ENCODE results near the gene FEZ2.

The FEZ2 gene

DNA sequence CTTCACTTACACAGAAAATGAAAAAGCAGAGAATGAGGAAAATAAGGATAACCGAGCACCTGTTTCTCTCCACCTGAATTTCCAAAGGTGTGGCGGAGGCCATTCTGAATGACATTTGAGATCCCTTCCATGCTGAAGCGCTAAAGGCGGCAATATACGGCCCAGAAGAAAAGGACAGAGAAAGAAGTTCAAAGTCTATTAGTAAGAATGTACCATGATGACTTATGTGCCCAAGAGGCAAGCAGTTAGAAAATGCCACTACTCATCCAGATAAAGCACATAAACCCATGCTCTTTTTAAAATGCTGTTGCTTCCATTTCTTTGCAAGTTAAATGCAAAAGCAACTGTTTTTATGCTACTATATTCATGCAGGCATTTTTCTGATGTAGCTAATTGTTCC, 37.2 kb downstream of the FEZ2 start:
- FAIRE-seq: no peak

DNA sequence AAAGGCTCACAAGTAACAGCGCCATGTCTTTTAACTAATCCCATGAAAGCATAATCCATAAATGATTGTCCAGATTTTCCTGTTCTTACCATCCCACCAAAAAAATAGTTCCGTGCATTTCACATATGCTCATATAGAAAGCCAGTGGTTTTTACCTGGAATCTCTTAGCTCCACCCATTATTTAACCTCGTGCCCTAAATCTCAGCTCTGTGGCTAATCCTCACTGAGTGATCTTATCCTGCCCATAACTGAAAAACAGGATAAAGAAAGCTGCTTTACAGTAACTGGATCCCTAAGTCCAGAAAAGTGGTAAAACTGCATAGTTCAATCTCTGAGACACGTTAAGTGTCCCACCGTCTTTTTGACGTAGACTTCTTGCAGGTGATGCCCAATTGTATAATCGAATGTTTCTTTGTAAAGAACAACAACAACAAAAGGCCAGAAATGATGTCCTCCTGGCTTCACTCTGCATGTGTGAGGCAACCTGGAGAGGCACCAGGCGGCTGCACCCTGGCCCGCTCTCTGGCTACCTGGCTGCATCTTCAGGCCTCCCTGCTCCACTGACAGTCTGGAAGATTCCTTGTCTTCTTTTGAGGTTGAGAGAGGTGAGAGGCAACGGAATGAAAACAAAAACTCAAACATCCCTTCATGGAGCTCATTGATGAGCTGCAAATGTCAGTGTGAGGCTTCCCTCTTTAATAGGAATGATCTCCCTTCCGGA, 38.6 kb downstream of the FEZ2 start:
- FAIRE-seq: no peak

DNA sequence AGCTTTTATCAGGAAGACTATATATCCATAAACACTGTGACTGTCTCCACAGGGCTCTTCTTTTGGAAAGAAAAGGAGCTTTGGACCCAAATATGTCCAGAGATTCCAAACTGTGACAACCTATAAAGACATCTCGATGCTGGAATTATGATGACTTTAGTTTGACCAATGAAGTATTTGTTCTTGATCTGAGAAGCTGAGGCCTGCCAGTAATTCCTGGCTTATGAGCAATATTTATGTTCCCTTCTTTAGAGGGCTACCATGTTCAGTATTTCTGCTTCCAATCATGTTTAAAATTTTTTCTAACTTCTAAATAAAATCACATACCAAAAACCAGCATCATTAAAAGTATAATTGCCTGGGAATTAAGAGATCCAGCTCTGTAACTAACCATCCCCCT, 41.1 kb downstream of the FEZ2 start:
- FAIRE-seq: no peak

DNA sequence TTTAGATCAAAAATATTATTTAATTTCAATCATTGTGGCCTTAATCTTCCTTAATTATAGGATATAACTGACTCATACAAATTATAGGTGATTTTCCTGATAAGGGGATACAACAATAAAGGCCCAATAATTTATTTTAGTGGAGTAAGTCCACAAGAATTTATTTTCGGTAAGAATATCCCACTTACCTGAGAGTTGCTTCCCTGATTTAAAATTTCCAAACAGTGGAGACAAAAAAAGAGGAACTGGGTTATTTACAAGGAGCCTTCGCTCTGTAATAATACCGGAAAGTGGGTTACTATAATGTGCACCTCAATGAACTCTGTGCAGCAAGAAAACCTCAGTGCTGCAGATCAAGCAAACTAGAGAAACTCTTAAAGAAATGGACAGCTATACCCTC, 42.2 kb downstream of the FEZ2 start:
- no peak for FAIRE-seq

DNA sequence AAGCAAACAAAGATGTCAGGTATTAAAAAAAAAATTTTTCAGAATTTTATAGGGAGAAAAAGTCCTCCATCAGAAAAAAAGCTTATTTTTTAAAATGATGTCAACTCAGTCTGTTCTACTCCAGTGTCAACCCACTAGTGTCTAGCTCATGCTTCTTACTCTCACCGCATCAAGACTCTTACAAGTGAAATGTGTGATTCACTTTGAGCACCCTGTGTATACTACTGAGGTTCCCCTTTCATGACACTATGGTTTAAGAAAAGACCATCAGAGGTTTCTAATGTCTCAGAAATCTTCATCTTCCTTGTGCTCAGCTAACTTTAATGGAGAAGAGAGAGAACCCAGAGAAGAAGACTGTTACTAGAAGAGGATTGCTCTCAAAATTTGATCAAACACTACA, 43.4 kb downstream of the FEZ2 start:
- no peak for FAIRE-seq

DNA sequence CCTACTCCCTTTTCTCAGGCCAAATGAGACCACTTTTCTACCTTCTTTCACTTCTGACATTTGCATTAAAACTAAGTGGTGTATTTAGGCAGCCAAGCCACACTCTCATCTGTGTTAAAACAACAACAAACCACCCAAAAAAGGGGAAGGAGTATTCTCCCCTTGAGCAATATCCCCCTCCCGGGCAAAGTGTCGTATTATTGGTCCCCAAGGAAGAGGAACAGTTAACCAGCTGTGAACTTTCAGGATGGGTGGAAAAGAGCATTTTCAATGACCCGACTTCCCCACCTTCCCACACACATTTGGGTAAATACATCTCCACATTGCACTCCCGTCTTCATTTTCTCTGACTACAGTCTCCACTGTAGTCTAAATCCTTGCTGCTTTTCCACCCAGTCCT, 44.3 kb downstream of the FEZ2 start:
- FAIRE-seq: no peak

DNA sequence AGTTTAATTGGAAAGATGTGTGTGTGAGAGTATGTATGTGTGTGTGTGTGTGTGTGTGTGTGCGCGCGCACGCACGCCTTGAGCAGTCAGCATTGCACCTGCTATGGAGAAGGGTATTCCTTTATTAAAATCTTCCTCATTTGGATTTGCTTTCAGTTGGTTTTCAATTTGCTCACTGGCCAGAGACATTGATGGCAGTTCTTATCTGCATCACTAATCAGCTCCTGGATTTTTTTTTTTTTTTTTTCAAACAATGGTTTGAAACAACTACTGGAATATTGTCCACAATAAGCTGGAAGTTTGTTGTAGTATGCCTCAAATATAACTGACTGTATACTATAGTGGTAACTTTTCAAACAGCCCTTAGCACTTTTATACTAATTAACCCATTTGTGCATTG, 48.0 kb downstream of the FEZ2 start:
- FAIRE-seq: no peak

DNA sequence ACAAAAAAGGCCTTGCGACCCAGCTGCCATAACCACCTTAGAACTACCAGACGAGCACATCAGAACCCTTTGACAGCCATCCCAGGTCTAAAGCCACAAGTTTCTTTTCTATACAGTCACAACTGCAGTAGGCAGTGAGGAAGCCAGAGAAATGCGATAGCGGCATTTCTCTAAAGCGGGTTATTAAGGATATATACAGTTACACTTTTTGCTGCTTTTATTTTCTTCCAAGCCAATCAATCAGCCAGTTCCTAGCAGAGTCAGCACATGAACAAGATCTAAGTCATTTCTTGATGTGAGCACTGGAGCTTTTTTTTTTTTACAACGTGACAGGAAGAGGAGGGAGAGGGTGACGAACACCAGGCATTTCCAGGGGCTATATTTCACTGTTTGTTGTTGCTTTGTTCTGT, 48.8 kb downstream of the FEZ2 start:
- FAIRE-seq: no peak

DNA sequence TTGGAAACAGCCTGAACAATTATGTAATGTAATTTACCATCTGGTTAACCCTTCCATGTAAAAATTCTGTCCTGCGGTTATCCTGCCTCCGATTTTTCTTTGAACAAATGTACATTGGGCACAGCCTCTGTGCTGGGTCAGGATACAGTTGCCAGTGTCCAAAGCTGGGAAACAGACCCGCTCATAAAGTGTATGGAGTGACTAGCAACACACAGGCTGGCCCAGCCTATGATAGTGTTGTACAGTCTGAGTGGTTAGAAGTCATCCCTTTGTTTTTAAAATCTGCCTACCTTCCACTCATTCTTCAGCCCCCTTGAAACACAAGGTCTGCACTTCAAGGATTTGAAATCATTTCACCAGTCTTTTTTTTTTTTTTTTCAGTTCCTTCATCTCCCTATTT, 50.1 kb downstream of the FEZ2 start:
- FAIRE-seq: no peak

DNA sequence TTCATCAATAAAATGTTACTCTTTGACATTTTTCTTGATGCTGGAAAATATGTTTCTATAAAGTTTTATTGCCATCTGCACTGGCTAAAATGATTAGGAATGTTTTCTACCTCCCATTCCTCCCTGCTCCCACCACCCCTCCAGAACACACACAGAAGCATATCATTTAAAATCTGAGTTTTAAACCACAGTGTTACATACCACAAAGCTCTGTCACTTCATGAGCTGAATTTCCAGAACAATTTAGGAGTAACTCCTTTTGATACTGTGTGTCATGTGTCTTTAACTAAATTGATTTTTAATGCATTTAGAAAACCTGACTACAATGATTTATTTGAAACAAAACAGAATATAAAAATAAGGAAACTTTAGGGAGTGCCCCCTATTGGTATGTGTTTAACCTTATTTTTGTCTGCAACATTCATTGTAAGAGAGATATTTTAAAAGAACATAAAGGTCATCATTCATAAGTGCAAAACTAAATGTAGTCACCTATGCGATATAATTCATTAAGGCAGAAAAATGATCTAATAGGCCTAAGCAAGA, 52.0 kb downstream of the FEZ2 start:
- FAIRE-seq: no peak

DNA sequence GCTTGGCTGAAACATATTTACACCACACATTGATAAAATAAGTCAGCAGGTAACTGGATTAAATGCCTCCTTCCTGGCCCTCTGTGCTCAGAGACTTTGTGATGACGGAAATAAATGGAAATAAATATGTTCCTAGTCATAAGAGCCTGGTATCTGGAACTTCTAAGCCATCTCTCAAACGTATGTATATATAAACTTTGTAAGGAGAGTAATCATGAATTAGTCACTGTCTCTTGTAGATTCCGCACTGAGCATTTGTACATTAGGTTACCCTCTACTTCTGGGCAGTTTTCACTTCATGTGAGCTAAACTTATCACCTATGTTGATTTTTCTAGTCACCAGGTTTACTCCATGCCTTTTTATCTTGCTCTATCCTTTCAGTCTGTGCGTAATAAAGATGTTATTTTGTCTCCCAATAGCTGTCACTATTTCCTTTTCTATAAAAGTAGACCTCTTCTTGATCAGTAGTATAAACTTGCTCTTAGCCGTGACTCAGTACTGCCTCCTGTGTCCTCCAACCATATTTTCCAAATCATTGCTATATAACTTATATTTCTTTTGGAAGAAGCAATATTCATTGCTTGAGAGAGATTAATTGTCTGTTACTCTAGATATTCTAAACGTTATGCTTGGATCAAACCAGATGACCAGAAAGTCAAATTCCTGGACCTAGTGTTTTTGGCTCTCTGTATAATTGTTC, 53.2 kb downstream of the FEZ2 start:
- no peak for FAIRE-seq

DNA sequence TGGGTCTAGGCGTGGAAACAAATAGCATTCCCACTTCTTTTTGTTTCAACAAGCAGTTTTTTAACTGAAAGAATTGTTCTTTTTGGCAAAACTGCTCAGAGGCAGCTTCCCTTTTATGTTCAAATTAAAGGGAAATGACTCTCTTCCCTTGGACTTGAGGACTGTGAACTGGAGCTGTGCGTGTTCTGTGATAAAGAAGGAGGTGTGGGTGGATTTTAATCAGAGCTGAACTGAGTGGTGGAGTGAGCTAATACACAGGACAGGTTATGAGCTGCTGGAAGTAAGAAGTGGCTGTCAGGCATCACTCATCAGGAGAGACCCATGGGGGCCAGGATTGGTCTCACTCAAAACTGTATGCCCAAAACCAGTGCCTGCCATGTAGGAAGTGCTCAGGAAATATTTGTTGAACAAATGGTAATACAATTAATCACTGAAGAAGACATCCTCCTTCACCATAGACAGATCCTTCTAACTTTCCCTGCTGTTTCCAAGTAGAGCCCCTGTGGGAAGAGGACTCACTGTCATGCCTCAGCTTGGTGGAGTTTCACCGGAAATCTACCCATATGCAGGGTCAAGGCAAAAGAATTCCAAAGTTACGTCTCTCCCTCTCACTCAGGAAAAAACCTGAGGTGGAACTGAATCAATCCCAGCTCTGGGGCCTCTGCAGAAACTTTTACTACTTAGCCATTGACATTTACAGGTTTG, 55.9 kb downstream of the FEZ2 start:
- no peak for FAIRE-seq

DNA sequence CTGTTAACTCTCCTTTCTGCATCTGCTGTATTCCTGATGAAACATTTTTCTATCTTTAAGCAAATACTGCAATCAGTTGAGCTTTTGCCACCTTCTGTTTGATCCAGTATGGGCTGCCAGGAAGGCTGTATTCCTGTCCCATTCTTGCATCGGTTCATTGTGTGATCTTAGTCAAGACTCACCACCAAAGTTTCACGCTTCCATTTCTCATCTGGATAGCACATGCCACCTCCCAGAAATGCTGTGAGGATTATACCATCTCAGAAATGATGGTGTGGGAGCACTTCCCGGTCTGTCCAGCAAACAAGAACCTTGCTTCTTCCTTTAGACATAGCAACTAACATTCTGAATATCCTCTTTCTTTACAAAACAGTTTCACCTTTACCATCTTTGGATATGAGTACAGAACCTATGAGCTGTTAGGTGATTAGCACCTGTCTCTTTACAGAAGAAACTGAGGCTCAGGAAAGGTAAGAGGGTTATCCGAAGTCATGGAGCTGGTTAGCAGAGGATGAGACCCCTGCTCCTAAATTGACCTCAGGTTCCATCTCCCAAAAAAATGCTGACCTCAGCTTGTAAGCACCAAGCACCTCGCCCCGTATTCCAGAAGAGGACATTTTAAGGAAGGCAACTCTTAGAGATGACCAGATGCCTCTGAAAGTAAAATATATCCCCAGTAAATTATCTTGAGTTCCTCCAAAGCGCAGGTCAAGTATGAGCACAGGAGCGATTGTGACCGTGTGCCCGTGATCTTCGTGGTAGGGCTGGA, 56.8 kb downstream of the FEZ2 start:
- FAIRE-seq: no peak

DNA sequence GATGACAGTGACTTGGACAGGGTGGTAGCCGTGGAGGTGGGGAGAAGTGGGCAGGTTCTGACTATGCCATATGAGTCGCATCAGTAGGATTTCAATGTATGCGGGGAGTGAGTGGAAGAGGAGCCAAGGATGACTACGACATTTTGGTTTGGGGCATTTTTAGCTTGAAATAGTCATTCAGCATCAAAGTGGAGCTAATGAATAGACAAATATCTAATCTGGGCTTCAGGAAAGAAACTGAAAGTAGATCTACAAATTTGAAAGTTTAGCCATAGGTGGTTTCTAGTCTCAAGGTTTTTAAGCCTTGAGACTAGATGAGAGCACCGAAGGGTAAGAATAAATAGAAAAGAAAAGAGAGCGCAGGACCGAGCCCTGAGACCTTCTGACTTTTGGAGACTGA, 58.3 kb downstream of the FEZ2 start:
- FAIRE-seq: no peak

DNA sequence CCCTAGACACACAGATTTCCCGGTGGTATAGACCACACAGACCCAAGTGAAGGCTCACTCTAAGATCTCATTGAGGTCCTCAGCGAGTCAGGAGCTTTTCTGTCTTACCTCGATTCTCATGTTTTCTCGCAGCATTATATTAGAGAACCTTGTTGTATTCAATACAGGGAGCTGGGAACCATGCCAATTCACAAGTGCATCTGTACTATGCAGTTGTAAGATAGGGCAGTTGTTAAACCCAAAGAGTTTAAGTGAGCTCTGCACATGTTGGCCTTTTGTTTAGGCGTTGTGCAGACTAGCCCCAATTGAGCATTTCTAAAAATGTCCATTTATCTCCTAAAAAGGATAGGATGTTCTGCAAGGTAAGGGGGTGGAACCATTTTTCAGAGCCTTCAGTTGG, 59.6 kb downstream of the FEZ2 start:
- FAIRE-seq: no peak

DNA sequence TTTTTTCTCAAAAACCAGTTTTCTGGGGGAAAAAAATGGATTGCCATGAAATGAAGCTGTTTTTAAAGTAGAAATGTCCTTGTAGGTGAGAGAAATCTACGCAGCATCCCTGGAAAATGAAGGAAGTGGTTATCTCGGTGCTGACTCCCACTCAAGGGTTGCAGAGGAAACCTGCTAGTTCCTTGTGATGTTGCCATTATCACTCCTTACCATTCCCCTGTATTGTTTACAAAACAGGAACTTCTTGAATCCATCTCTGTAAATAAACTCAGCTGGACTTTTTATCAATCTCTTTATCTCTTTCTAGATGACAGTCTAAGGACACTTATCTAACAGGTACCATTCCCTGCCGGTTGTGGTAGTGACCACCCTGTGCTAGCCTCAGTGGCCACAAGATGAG, 61.2 kb downstream of the FEZ2 start:
- no peak for FAIRE-seq

DNA sequence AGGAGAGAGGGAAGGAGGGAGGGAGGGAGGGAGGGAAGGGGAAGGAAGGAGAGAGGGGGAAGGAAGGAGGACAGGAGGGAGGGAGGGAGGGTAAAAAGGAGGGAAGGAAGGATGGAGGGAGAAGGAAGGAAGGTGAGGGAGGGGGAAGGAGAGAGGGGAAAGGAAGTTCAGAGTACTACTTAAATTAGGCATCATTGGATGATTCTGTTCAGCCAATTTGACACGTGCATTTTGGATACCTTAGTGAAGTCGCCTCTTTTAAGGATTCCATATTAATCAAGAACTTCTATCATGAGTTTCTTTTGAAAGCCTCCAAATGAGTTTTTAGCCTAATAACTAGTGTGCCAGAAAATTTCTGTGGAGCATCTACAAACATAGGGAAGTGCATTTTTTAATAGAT, 62.9 kb downstream of the FEZ2 start:
- FAIRE-seq: no peak

DNA sequence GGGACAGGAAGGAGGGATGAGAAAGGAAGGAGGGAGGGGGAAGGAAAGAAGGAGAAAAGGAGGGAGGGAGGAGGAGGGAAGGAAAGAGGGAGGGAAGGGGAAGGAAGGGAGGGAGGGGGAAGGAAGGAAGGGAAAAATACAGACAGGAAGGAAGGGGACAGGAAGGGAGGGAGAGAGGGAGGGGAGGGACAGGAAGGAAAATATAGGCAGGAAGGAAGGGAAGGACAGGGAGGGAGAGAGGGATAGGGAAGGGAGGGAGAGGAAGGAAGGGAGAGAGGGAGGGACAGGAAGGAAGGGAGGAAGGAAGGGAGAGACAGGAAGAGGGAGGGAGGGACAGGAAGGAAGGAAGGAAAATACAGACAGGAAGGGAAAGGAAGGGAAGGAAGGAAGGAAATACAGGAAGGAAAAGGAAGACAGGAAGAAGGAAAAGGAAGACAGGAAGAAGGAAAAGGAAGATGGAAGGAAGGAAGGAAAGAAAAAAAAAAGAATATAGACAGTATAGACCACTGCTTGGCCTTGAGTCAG, 63.6 kb downstream of the FEZ2 start:
- no peak for FAIRE-seq

DNA sequence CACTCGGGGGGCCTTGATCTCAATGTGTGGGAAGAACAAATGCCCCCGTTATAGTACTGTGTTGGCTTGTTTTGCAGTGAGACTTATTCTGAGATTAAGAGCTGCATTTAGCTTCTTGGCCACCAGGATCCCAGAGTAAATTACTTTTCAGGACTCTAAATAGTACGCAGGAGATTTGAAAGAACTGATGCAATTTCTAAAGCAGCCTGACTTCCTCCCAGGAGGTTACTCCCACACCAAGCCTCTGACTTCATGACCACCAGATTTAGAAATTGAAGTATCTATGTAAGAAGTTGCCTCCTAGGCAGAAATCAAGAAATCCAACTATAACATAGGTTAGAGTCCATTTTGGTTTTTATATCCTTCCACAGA, 67.0 kb downstream of the FEZ2 start:
- no peak for FAIRE-seq

DNA sequence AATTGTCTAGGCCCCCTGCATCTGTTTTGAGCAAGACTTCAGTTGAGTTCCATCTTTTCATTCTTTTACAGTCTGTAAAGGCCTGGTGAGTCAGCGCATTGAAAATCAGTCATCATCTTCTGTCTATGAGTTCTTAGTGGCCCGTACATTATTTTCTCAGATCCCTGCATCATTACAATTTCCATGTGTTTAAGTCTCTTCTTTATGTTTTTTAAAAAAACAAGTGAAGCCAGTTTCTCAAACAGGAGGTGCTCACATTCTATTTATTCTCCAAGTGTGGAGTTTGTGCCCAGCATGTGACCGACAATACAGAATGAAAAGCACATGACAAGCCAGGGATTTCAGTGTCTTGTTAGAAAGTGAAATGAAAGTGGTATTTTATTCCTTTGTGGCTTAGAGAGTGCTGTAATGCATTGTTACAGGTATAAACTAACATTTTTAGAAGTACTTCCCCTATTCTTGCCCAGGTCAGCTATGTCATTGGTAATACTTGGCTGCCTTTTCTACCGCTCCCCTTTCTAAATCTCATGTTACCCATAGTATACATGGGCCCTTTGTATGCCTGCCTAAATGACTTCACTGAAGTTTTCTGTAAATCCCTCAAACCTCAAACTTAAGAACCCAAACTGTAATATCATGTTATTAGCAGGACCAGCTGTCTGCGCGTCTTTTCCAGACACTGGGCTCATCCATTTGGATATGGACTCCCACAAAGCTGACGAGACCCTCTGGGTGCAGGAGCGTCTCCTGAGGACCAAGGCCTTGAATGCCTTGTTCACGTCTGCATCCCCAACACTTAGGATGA, 67.6 kb downstream of the FEZ2 start:
- no peak for FAIRE-seq

DNA sequence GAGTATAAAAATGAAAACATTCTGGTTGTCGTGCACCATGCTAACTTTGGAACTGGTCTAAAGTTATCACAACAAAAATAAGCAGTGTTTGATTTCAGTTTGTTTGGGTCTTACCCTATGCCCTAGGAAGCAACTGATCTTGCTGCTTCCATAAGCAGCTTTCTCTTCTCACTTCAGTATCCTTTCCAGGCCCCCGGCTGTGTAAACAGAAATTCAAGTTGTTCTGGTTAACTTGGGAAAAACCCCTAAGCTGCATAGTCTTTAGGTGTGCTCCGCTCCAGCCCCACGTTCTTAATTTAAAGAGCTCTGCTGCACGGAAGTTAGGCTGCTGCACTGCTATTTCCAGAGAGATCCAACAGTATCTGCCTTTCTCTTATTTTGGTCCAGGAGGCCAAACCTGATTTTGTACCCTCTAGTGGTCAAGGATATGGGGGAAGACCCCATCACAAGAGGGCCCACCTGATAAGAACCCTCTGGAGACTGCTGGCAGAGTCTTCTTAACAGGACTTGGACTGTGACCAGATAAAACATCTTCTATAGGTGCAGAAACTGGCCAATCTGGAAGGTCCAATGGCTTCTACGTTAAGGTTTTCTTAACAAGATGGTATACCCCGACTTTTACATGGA, 69.1 kb downstream of the FEZ2 start:
- FAIRE-seq: no peak

DNA sequence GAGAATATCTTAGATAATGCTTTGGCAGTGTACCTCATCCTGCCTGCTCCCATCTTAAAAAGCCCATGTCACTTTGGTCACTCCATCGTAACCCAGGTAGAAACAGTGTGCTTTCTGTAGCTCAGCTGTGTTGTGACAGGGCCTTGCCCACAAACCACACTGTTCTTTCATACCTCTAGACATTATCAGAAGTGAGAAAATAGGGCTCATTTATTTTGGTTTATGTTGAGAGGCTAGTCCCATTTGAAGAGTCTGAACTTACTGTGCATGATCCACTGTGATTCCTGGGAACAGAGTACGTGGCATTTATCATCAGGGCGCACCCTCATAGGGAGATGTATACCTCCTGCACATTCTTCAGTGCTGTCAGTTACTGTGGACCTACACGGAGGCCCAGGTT, 69.7 kb downstream of the FEZ2 start:
- FAIRE-seq: no peak

Data from colon (tissue), 2 donors.